ENCODE results near the gene OR10Z1.

OR10Z1 gene

DNA sequence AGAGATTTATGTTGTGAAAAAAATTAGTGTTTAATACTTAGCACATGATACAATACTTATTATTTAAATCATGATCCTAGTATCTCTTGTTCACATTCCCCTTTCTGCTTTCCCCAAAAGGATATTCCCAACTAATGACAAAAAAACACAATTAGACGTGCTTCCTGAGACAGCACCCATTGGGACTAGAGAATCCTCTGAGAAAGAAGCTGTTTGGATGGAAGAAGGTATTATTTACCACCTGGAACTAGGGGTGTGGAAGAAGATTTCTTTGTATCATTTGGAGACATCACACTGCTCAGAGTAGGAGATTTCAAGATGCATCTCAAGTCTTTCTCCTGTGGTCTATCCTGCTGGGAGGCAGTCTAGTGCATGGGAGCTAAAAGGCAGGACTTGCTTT is at the start of gene OR10Z1:
Gene OR10Z1, plus strand, starts transcription at position 301 of the 400 bp plus-strand sequence. CDS start 1,171 bp downstream, outside the sequence.
- no peak for DNase-seq (ENCODE audit: low read depth, low spot score)

- DNase-seq (ENCODE audit: low read depth, low spot score), result no peak
These were observed 45.4 kb upstream of the OR10Z1 start for GRCh38 chr1:158559696-158560095.

DNA sequence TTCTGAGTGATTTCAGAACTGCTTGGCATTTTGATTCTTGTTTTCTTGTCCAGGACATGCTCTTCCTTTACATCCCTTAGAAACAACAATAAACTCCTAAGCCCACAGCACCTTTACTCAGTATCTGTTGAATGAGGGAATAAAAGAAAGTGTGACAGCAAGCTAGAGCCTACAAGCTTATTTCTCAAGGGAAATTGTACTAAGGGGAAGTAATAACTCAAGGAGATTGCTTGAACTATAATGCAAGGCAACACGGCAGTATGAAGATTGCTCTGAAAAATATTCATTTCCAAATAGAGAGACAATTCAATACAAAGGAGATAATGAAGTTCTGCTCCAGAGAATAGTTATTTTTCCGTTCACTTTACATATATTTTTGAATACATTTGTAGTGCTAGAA is 41.2 kb upstream of the OR10Z1 start:
- no peak for DNase-seq (ENCODE audit: low read depth, low spot score)

DNA sequence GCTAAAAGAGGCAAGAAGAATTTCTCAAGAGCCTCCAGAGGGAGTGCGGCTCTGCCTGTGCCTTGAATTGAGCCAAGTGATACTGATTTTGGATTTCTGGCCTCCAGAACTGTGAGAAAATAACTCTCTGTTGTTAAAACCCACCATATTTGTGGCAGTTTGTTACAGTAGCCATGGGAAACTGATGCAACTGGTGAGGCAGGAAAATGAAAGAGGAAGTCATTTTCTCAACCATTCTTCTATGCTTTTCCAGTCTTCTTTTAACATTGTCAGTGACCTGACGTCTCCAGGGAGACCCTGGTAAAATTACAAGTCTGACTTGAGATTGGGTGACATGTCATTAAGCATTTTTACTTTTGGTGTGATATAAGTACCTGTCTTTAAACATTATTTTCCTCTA is 40.5 kb upstream of the OR10Z1 start:
- no peak for DNase-seq (ENCODE audit: low read depth, low spot score)

GRCh38 chr1:158570480-158570879 is 34.6 kb upstream of the OR10Z1 start, which contains the start of gene OR6P1:
Gene OR6P1, minus strand, starts transcription at chr1:158570580. Its CDS starts 6,976 bp downstream, at chr1:158563604.
- DNase-seq (ENCODE audit: low read depth, low spot score), result no peak

DNA sequence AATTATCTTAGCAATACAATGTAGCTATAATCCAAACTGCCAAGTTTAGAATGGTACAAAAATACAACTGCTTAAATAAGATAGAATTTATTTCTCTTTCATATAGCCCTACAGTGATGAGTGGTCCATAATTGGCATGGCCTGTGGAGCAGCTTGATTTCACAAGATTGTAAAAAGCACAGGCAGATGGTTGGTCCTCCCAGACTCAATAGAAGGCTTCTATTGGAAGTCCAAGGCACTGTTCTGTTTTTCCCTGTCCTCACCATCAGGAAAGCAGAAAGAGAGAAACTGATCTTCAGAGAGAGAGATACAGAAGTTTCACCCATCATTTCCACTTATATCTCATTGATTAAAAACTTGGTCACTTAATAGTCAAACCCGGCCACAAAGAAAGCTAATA is 32.8 kb upstream of the OR10Z1 start:
- DNase-seq (ENCODE audit: low read depth, low spot score), result no peak

DNA sequence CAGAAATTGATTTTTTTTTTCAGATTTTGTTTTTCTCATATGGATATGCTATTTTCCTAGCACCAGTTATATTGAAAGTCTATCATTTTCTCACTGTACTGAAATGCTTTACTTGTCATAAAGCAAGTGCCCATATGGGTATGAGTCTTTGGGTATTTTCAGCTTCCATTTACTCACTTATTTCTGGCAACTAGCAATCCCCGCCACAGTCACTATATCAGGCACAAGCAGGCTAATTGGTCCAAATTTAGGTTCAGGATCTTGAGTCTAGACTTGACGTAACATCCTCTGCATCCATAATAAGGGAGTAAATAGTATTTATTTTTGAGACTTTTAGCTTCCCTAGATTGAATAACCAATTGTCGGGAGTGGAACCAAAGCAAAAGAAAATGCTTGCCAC is 27.5 kb upstream of the OR10Z1 start:
- DNase-seq (ENCODE audit: low read depth, low spot score), result no peak

- no peak for DNase-seq (ENCODE audit: low read depth, low spot score)
These were observed 25.3 kb upstream of the OR10Z1 start, which contains the start of gene OR10X1 for GRCh38 chr1:158579733-158580132. Gene OR10X1, minus strand, starts transcription at chr1:158579899. Its CDS starts 0 bp downstream, at chr1:158579899.

DNA sequence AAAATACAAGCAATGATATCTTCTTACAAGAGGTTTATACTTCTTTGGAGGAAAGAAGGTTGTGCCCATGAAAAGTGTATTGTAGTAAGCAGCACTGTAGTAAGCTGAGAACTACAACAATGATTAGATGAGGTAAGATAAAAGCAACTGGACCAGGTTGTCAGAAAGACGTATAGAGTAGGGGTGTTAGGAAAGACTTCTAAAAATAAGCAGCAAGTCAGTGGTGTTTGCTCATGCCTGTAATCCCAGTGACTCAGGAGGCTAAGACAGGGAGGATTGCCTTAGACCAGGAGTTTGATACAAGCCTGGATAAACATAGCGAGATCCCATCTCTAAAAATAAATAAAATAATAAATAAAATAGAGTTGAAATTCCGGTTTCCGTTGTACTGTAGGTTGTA is 21.1 kb upstream of the OR10Z1 start:
- no peak for DNase-seq (ENCODE audit: low read depth, low spot score)

DNA sequence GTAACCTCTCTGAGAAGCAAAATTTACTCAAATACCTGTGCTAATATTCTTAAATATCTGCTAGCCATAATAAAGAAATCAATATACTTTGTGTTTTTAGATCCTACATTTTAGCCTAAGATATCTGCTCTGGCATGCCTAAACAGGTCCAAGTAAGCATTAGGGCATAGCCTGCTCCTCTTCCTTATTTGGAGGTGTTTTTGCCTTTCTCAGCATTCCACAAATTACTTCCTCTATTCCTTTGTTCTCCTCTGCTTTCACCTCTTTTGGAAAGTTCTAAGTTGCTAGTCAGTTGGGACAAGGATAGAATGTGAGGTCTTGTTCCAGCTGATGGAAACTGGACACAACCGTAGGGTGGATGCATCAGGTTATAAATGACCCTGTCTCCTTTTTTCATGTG is 18.1 kb upstream of the OR10Z1 start:
- DNase-seq (ENCODE audit: low read depth, low spot score), result no peak

GRCh38 chr1:158600735-158601134 is 4.3 kb upstream of the OR10Z1 start:
- no peak for DNase-seq (ENCODE audit: low read depth, low spot score)

DNA sequence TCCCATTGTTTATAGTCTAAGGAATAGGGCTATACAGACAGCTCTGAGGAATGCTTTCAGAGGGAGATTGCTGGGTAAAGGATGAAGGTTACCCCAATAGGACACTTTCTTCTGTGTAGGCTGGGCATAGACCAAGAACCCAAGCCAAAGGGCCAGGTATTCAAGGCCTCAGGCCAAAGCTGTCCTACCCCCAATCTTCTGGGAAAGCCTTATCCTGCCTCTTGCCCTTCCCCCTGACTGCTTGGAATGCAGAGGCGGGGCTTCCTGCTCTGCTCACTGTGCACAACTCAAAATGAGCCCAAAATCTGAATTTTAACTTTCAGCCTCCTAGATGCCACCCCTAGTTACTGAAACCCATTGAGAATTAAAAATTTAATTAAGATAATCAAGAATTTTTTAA is 2.2 kb downstream of the OR10Z1 start:
- DNase-seq (ENCODE audit: low read depth, low spot score), result no peak

GRCh38 chr1:158611916-158612315 is 6.8 kb downstream of the OR10Z1 start:
- DNase-seq (ENCODE audit: low read depth, low spot score), result no peak

- DNase-seq (ENCODE audit: low read depth, low spot score), result no peak
These were observed 8.7 kb downstream of the OR10Z1 start for GRCh38 chr1:158613764-158614163.

DNA sequence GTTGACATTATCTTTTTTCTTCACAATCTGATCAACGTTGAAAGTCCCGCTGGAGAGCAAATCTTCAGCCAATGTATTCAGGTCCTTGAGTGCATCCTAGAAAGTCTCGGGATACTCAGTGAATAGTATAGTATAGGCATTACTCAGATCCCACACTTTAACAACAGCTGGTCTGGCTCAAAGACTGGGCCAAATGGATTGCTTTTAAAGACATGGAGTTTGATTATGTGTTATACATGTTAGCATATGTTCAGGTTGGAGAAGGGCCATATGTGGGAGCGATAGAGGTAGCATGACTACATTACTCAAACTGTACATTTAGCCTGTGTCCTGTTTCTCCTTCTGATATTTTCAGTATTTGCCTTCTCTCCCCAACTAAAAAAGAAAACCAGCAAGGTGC is 33.1 kb downstream of the OR10Z1 start:
- no peak for DNase-seq (ENCODE audit: low read depth, low spot score)

DNA sequence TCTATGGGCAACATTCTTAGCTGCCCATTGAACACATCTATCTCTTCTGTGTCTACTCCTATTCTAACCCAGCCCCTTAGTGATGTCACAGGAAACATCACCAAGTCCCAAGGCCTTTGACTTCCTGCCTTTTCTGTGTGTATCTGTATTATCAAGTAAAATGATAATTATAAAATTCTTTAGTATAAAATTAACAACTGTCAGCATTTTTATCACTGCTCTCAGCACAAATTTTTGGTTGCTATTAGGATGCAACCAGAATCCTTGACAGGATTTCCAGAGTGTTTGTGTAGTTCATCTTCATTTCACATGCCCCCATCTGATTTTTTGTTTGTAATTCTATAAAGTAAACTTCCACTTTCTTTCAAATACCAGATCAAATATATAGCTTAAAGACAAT is 33.8 kb downstream of the OR10Z1 start:
- DNase-seq (ENCODE audit: low read depth, low spot score), result no peak

DNA sequence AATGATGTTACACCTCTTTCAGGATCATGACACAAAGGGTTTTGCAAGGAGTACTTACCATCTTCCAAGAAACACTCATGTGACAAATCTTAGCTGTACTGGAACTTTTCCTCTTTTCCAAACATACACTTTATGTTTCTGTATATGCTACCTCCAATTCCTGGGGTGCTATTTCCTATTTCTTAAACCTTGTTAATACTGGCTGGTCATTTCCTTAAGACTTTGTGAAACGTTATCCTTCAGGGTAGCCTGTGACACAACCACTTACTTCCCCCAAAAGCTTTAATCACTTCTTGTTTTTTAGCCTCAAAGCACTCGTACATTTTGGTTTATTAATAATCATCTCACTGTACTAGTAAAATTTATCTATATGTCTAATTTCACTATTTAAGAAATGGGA is 39.4 kb downstream of the OR10Z1 start:
- no peak for DNase-seq (ENCODE audit: low read depth, low spot score)

DNA sequence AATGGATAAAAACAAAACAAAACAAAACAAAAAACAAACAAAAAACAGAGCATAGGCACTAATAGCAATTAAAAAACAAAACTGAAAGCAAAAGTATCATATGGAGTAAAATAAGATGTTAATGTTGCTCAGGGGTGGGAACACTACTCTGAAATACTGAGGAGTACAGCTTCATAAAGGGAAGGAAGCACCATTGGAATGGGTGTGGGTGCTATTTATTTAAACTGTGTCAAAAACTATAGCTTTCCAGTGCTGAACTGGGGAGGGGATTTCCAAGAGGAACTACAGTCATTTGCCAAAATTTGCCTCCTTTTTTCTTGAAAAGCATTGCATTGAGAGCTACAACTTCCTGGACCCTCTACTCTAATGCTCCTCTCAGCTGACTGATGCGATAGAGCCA is 41.4 kb downstream of the OR10Z1 start:
- no peak for DNase-seq (ENCODE audit: low read depth, low spot score)

DNA sequence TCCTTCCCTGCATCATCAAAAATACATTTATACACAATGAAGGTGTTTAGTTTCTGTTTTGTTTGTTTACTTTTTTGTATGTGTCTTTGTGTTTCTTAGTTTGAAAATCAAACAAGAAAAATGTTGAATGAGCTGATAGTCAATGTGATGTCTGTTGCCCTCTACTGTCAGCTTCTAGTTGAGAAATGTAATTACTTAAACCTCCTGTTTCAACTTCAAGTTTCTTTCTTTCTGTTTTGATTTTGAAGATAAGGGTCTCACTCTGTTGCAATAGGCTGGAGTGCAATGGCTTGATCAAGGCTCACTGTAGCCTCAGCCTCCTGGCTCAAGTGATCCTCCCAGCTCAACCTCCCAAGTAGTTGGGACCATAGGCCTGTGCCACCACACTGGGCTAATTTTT is 44.0 kb downstream of the OR10Z1 start:
- DNase-seq (ENCODE audit: low read depth, low spot score), result no peak

- no peak for DNase-seq (ENCODE audit: low read depth, low spot score)
These were observed 47.8 kb downstream of the OR10Z1 start for GRCh38 chr1:158652721-158653334.

- no peak for DNase-seq (ENCODE audit: low read depth, low spot score)
These were observed 49.0 kb downstream of the OR10Z1 start for GRCh38 chr1:158654086-158654485.

DNA sequence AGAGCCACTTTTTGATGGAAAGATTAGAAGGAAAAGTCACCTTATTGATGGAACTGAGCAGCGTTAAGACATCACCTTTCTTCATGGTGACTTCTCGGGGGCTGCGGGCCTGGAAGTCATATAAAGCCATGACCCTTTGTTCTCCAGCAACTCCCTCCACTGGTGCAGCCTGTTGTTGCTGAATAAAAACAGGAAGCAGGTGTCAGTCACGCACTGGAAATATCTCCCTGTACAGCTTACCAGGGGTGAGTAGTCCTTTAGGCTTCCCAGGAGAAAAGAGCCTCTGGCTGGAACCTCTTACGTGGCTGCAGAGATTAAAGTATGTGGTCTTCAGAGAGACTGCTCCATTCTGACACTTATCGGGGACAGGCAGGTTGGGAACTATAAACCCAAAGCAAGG is 49.5 kb downstream of the OR10Z1 start:
- no peak for DNase-seq (ENCODE audit: low read depth, low spot score)

All from activated CD4-positive, CD25-positive, alpha-beta regulatory T cell treated with anti-CD3 and anti-CD28 coated beads, Interleukin-2, amount 50 U/mL, for 16 hours (primary cell).